Epithelial cell of esophagus (primary cell): ENCODE measurements around the gene BEND7.
A peak's percentile ranks its signal among the peaks of the same experiment; 100 is the strongest.
"Not testable (repeated sequence)": the region's sequence is repeated elsewhere in the genome, so short reads cannot be mapped to it uniquely, and the experiment has no call there.

ENCODE experiments used
- DNase-seq: peaks from one replicate; pipeline ENCODE4 v3.0.0; 2010; ENCODE audit warnings: low read depth
- H3K4me3 ChIP-seq: 2 replicates; pipeline ENCODE4 v1.5.1; 2011; ENCODE audit warnings: mild to moderate bottlenecking, low read length, control low read depth
- CTCF ChIP-seq: IDR thresholded peaks from 2 replicates; pipeline ENCODE4 v1.5.1; 2011; ENCODE audit warnings: low read depth, mild to moderate bottlenecking, low read length, control low read depth, inconsistent platforms; ENCODE audit not compliant: insufficient read depth; ENCODE audit errors: missing control alignments

BEND7 gene

GRCh38 chr10:13560597-13560996 is 31.8 kb upstream of the BEND7 start:
- no peak overlapping the region for H3K4me3 ChIP-seq
- DNase-seq, result no peak
- TF ChIP-seq CTCF, result no peak

GRCh38 chr10:13559124-13559700 is 30.4 kb upstream of the BEND7 start:
- no peak overlapping the region for H3K4me3 ChIP-seq
- no peak for DNase-seq
- no peak for TF ChIP-seq CTCF

GRCh38 chr10:13555884-13556510 is 27.2 kb upstream of the BEND7 start:
- H3K4me3 ChIP-seq, result no peak overlapping the region
- DNase-seq, result no peak
- TF ChIP-seq CTCF, result no peak

- no peak overlapping the region for H3K4me3 ChIP-seq
- no peak for TF ChIP-seq CTCF
- no peak for DNase-seq
These were observed 22.0 kb upstream of the BEND7 start for GRCh38 chr10:13550802-13551201.

- DNase-seq, result no peak
- TF ChIP-seq CTCF, result no peak
- H3K4me3 ChIP-seq, result no peak overlapping the region
These were observed 13.7 kb upstream of the BEND7 start for GRCh38 chr10:13542533-13542932.

GRCh38 chr10:13537985-13538384 is 9.2 kb upstream of the BEND7 start:
- not testable (repeated sequence) for DNase-seq, H3K4me3 ChIP-seq

GRCh38 chr10:13536674-13537366 is 8.0 kb upstream of the BEND7 start:
- peak; percentile 54 for TF ChIP-seq CTCF
- peak; percentile 55 for DNase-seq
- H3K4me3 ChIP-seq, result no peak overlapping the region
